Caco-2 (cell line): ENCODE data around the gene DSCAM. TPM values are rescaled to one million over a fixed set of nuclear protein-coding genes. Genes with fewer than 3 reads are reported as not detected.

ENCODE experiments used
- BruUV-seq: library from RNA; stranded (reverse); fragments of 400-500 nt; replicated peaks from 2 replicates; lab custom pipeline; 2021; lab: Mats Ljungman, UMichigan
- CTCF ChIA-PET: fragments of 300-600 bp; sonication (Branson Sonifier 250); formaldehyde crosslinking; loops from one replicate; lab custom pipeline; 2022; ENCODE audit warnings: antibody characterized with exemption; lab: Charles Lee
- POLR2A ChIA-PET: fragments of 300-600 bp; sonication (Branson Sonifier 250); formaldehyde crosslinking; loops from one replicate; lab custom pipeline; 2022; ENCODE audit warnings: antibody characterized with exemption; lab: Charles Lee
- DNase-seq, 2 experiments: peaks; one replicate each; pipeline versions ENCODE4 v3.0.0 to v3.0.0-alpha.2; 2020 to 2022
- H3K27me3 ChIP-seq: replicated peaks from 2 replicates; pipeline ENCODE4 v1.6.0; 2011; ENCODE audit warnings: low read length; ENCODE audit not compliant: control insufficient read depth, insufficient read depth
- H3K36me3 ChIP-seq: 2 replicates; pipeline ENCODE4 v1.5.1; 2011; ENCODE audit warnings: low read length; ENCODE audit not compliant: control insufficient read depth, insufficient read depth
- H3K4me1 ChIP-seq: fragments of 250-450 bp; sonication (Bioruptor Pico); 2 replicates; pipeline ENCODE4 v1.5.1; 2020; ENCODE audit warnings: mild to moderate bottlenecking
- H3K4me3 ChIP-seq: 2 replicates; pipeline ENCODE4 v1.5.1; 2011; ENCODE audit warnings: low read depth, mild to moderate bottlenecking, control low read depth, low read length
- H3K9me3 ChIP-seq: fragments of 250-450 bp; sonication (Bioruptor Pico); 2 replicates; pipeline ENCODE4 v1.5.1; 2020; ENCODE audit warnings: mild to moderate bottlenecking, moderate library complexity
- H3K27ac Mint-ChIP-seq: one replicate; pipeline ENCODE4 v1.8.0; 2022; ENCODE audit warnings: mixed read lengths; ENCODE audit not compliant: unreplicated experiment
- H3K27me3 Mint-ChIP-seq: one replicate; pipeline ENCODE4 v1.8.0; 2022; ENCODE audit warnings: mixed read lengths; ENCODE audit not compliant: insufficient read depth, unreplicated experiment
- H3K36me3 Mint-ChIP-seq: one replicate; pipeline ENCODE4 v1.8.0; 2022; ENCODE audit warnings: mild to moderate bottlenecking, mixed read lengths; ENCODE audit not compliant: insufficient read depth, unreplicated experiment
- H3K4me1 Mint-ChIP-seq: one replicate; pipeline ENCODE4 v1.8.0; 2022; ENCODE audit warnings: low read depth, mixed read lengths; ENCODE audit not compliant: unreplicated experiment
- H3K4me3 Mint-ChIP-seq: one replicate; pipeline ENCODE4 v1.8.0; 2022; ENCODE audit warnings: mild to moderate bottlenecking, moderate library complexity, mixed read lengths; ENCODE audit not compliant: unreplicated experiment
- H3K9me3 Mint-ChIP-seq: one replicate; pipeline ENCODE4 v1.8.0; 2022; ENCODE audit warnings: mixed read lengths; ENCODE audit not compliant: unreplicated experiment
- intact Hi-C: fragments of 100-400 bp; cut with micrococcal nuclease; formaldehyde crosslinking; loops from one replicate; pipeline ENCODE4 v1.10.0; 2022; ENCODE audit not compliant: unreplicated experiment
- total RNA-seq: library from RNA; stranded (reverse); gene quantifications from 2 replicates; pipeline ENCODE4 v1.2.3, GENCODE V29; 2022
- TF ChIP-seq, protein P1 (sequence below), 2 experiments: fragments of 200-600 bp in 1 of 2; IDR thresholded peaks; 1 replicate in 1 of 2; 2 replicates in 1 of 2; pipeline versions ENCODE4 v1.5.1 to v1.8.0; 2011 to 2022; ENCODE audit warnings: antibody characterized with exemption in 1 of 2, control low read depth in 1 of 2, inconsistent platforms in 1 of 2, low read depth in 1 of 2, low read length in 1 of 2, mild to moderate bottlenecking in 1 of 2, moderate library complexity in 1 of 2; ENCODE audit not compliant: insufficient read depth in 1 of 2, severe bottlenecking in 1 of 2, unreplicated experiment in 1 of 2

Gene DSCAM
- total RNA-seq, 1 experiment from 2014 or later = not detected

DNA sequence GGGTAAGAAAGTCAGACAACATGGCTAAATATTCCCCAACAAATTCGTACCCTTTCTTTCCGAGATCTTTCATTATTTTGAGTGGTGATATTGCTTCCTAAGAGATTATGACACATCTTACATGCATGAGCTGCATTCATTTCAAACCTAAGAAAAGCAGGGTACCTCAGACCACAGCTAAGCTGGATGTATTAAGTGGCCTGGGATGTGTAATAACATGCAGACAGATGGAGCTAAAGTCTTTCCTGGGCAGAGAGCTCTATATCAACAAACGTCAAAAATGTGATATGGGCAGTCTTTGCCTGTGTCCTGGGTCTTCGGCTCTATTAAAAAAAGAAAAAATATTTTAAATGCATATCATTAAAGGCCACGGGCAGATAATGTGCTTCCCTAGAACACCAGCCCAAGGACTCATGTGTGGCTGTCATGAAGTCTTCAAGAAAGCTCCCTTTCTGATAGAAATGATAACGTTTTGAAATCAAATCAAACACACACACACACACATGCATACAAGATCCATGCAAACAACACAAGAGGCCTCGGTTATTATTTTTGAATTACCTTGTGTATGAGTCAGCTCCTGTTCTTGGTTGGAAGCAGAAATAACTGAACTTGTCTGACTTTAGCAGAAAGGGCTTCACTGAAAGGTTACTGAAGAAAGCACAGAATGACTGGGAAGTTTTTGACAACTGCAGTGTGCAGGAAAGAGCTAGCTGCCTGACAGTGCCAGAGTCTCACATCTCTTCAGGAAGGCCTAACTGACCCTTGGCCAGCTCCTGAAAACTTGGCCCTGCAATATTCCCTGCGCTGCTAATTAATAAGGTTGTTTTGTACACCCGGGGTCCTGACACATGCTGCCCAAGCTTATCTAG, 231.2 kb downstream of the DSCAM start:
- Histone ChIP-seq H3K9me3 (no peaks in the 10 kb centered on the region), H3K27me3 (no peaks in the 10 kb centered on the region), H3K4me1 (no peaks in the 10 kb centered on the region), H3K36me3 (no peaks in the 10 kb centered on the region), H3K4me3 (no peak overlapping the region)
- ChIA-PET POLR2A (no interaction called here), CTCF (no interaction called here)
- H3K4me3 Mint-ChIP-seq = no peak overlapping the region
- H3K27me3 Mint-ChIP-seq = peaks cover 17% of the 10 kb centered on the region
- intact Hi-C loops = no loop called here
- no peaks in the 10 kb centered on the region for H3K36me3 Mint-ChIP-seq
- TF ChIP-seq, protein P1, sequence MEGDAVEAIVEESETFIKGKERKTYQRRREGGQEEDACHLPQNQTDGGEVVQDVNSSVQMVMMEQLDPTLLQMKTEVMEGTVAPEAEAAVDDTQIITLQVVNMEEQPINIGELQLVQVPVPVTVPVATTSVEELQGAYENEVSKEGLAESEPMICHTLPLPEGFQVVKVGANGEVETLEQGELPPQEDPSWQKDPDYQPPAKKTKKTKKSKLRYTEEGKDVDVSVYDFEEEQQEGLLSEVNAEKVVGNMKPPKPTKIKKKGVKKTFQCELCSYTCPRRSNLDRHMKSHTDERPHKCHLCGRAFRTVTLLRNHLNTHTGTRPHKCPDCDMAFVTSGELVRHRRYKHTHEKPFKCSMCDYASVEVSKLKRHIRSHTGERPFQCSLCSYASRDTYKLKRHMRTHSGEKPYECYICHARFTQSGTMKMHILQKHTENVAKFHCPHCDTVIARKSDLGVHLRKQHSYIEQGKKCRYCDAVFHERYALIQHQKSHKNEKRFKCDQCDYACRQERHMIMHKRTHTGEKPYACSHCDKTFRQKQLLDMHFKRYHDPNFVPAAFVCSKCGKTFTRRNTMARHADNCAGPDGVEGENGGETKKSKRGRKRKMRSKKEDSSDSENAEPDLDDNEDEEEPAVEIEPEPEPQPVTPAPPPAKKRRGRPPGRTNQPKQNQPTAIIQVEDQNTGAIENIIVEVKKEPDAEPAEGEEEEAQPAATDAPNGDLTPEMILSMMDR (IDR thresholded peaks at IDR 0.05; ENCODE audit: insufficient read depth in 1 of 2, low read depth in 1 of 2, low read length in 1 of 2, severe bottlenecking in 1 of 2, unreplicated experiment in 1 of 2) = no peak
- peaks cover 9% of the 10 kb centered on the region for H3K9me3 Mint-ChIP-seq
- no peaks in the 10 kb centered on the region for H3K4me1 Mint-ChIP-seq
- H3K27ac Mint-ChIP-seq = no peak overlapping the region
- no peak for DNase-seq
- no TSS peak for BruUV-seq

DNA sequence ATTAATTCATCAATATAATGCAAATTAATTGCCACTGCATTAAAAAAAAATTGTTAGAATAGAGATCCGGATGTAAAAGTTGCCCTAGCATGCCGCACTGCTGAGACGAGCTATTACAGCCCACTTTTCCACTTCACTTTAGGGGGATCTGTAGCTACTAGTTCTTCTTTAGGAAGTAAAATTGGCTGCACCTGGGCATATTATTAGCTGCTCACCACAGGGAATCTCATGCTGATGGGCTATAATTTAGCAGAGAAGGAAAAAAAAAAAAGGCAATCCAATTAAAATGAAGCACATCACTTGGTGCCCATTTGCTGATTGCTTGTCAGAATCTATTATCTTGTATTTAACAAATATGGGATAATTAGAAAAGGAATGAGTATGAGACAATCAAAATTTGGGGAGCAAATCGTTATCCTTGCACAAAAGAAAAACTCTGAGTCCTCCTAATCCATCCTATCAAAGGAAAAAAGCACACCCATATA, 233.4 kb downstream of the DSCAM start:
- ChIA-PET CTCF (no interaction called here), POLR2A (no interaction called here)
- Mint-ChIP-seq H3K4me3 (no peak overlapping the region), H3K4me1 (no peaks in the 10 kb centered on the region), H3K9me3 (no peaks in the 10 kb centered on the region), H3K36me3 (no peaks in the 10 kb centered on the region), H3K27me3 (peaks cover 9% of the 10 kb centered on the region), H3K27ac (no peak overlapping the region)
- Histone ChIP-seq H3K9me3 (no peaks in the 10 kb centered on the region), H3K27me3 (no peaks in the 10 kb centered on the region), H3K36me3 (no peaks in the 10 kb centered on the region), H3K4me1 (no peaks in the 10 kb centered on the region), H3K4me3 (no peak overlapping the region)
- TF ChIP-seq, protein P1 (IDR thresholded peaks at IDR 0.05; ENCODE audit: insufficient read depth in 1 of 2, low read depth in 1 of 2, low read length in 1 of 2, severe bottlenecking in 1 of 2, unreplicated experiment in 1 of 2) = no peak
- BruUV-seq = no TSS peak
- DNase-seq = no peak
- intact Hi-C loops = no loop called here

DNA sequence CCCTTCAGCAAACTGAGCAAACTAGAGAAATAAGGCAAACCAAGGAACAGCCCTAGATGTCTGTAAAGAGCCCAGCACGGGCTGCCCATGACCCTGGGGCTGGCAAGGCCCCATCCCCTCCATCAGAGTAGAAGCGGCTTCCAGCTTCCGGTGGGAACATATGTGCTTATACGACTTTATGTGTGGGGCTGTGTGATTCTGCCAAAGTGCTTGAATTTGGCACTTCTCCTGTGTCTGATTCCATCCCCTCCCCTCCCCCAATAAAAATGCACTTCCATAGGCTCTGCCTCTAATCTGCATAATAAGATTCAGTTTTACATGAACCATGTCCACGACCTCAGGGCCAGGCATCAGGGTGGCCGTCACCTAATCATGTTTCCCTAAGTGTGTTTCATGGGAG, 236.6 kb downstream of the DSCAM start:
- Mint-ChIP-seq H3K4me3 (no peak overlapping the region), H3K27me3 (peaks cover 5% of the 10 kb centered on the region), H3K4me1 (no peaks in the 10 kb centered on the region), H3K36me3 (no peaks in the 10 kb centered on the region), H3K27ac (no peak overlapping the region), H3K9me3 (peaks cover 9% of the 10 kb centered on the region)
- Histone ChIP-seq H3K27me3 (no peaks in the 10 kb centered on the region), H3K4me3 (no peak overlapping the region), H3K9me3 (no peaks in the 10 kb centered on the region), H3K36me3 (no peaks in the 10 kb centered on the region), H3K4me1 (no peaks in the 10 kb centered on the region)
- CTCF ChIA-PET = no interaction called here
- TF ChIP-seq, protein P1 (IDR thresholded peaks at IDR 0.05; ENCODE audit: insufficient read depth in 1 of 2, low read depth in 1 of 2, low read length in 1 of 2, severe bottlenecking in 1 of 2, unreplicated experiment in 1 of 2) = no peak
- POLR2A ChIA-PET = no interaction called here
- no TSS peak for BruUV-seq
- intact Hi-C loops = no loop called here
- no peak for DNase-seq
